Loucy (cell line): ENCODE results near the gene CD302.

Experiments
- EZH2phosphoT487 ChIP-seq: fragments of 200-600 bp; IDR thresholded peaks from 2 replicates; pipeline ENCODE4 v1.6.1; 2018; ENCODE audit warnings: antibody characterized with exemption, mild to moderate bottlenecking, moderate library complexity, borderline replicate concordance
- TF ChIP-seq, protein P1 (sequence below): fragments of 200-600 bp; sonication (generic); conservative IDR thresholded peaks from 2 replicates; pipeline ENCODE4 v1.5.1; 2014; ENCODE audit warnings: mild to moderate bottlenecking, antibody characterized with exemption, low read length

DNA sequence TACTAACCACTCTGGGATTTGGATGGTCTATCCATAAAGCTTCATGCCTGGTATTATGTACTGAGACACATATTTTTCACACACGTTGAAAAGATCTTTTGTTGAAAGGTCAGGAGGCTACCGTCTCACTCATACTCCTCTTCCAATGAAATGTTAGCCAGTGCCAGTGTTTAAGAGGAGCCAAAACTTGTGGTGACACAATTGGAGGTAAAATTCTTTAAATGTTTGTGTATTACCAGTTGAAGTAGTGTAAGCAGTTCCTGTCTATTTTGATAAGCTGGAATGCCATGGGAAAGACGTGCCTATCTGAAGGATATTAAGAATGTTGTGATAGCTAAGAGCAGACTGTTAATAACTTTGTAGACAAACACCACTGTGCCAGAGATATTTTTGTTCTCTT is 53.6 kb downstream of the CD302 start:
- TF ChIP-seq, protein P1, sequence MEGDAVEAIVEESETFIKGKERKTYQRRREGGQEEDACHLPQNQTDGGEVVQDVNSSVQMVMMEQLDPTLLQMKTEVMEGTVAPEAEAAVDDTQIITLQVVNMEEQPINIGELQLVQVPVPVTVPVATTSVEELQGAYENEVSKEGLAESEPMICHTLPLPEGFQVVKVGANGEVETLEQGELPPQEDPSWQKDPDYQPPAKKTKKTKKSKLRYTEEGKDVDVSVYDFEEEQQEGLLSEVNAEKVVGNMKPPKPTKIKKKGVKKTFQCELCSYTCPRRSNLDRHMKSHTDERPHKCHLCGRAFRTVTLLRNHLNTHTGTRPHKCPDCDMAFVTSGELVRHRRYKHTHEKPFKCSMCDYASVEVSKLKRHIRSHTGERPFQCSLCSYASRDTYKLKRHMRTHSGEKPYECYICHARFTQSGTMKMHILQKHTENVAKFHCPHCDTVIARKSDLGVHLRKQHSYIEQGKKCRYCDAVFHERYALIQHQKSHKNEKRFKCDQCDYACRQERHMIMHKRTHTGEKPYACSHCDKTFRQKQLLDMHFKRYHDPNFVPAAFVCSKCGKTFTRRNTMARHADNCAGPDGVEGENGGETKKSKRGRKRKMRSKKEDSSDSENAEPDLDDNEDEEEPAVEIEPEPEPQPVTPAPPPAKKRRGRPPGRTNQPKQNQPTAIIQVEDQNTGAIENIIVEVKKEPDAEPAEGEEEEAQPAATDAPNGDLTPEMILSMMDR, result no peak
- no peak for TF ChIP-seq EZH2phosphoT487
